Vagina (tissue), 2 donors: ENCODE results near the gene PPP2R2D.

Experiments used
- POLR2A ChIP-seq, 2 donors: fragments of 450-650 bp; IDR thresholded peaks; one replicate each; pipeline ENCODE4 v1.6.1; 2017; ENCODE audit warnings: antibody characterized with exemption in 2 of 2, mild to moderate bottlenecking in 2 of 2, moderate library complexity in 2 of 2
- POLR2AphosphoS5 ChIP-seq, 2 donors: sonication (generic); formaldehyde crosslinking; IDR thresholded peaks; one replicate each; pipeline ENCODE4 v1.9.0; 2017; ENCODE audit warnings: antibody characterized with exemption in 2 of 2, mild to moderate bottlenecking in 2 of 2, low read depth in 1 of 2; ENCODE audit not compliant: insufficient read depth in 1 of 2
- TF ChIP-seq, protein P1 (sequence below), 3 experiments: fragments of 450-650 bp in 2 of 3; fragments of 200-600 bp in 1 of 3; sonication (generic) in 1 of 3; IDR thresholded peaks; one replicate each; pipeline ENCODE4 v1.5.1; 2017 to 2019; ENCODE audit warnings: antibody characterized with exemption in 3 of 3, mild to moderate bottlenecking in 2 of 3, moderate library complexity in 2 of 3

GRCh38 chr10:131942455-131942854 is 41.6 kb downstream of the PPP2R2D start:
- TF ChIP-seq, protein P1, sequence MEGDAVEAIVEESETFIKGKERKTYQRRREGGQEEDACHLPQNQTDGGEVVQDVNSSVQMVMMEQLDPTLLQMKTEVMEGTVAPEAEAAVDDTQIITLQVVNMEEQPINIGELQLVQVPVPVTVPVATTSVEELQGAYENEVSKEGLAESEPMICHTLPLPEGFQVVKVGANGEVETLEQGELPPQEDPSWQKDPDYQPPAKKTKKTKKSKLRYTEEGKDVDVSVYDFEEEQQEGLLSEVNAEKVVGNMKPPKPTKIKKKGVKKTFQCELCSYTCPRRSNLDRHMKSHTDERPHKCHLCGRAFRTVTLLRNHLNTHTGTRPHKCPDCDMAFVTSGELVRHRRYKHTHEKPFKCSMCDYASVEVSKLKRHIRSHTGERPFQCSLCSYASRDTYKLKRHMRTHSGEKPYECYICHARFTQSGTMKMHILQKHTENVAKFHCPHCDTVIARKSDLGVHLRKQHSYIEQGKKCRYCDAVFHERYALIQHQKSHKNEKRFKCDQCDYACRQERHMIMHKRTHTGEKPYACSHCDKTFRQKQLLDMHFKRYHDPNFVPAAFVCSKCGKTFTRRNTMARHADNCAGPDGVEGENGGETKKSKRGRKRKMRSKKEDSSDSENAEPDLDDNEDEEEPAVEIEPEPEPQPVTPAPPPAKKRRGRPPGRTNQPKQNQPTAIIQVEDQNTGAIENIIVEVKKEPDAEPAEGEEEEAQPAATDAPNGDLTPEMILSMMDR (IDR thresholded peaks at IDR 0.05): no peak
- TF ChIP-seq POLR2A (IDR thresholded peaks at IDR 0.05) (no peak), POLR2AphosphoS5 (IDR thresholded peaks at IDR 0.05; ENCODE audit: insufficient read depth in 1 of 2, low read depth in 1 of 2) (no peak)
